Measurements from ENCODE around the gene ALG10B. TPM values are rescaled to one million over a fixed set of nuclear protein-coding genes. Genes with fewer than 3 reads are reported as not detected.
A peak's percentile ranks its signal among the peaks of the same experiment; 100 is the strongest.

Gene ALG10B
- total RNA-seq: 10 to 100 TPM; 13.8 to 16.8 TPM

DNA sequence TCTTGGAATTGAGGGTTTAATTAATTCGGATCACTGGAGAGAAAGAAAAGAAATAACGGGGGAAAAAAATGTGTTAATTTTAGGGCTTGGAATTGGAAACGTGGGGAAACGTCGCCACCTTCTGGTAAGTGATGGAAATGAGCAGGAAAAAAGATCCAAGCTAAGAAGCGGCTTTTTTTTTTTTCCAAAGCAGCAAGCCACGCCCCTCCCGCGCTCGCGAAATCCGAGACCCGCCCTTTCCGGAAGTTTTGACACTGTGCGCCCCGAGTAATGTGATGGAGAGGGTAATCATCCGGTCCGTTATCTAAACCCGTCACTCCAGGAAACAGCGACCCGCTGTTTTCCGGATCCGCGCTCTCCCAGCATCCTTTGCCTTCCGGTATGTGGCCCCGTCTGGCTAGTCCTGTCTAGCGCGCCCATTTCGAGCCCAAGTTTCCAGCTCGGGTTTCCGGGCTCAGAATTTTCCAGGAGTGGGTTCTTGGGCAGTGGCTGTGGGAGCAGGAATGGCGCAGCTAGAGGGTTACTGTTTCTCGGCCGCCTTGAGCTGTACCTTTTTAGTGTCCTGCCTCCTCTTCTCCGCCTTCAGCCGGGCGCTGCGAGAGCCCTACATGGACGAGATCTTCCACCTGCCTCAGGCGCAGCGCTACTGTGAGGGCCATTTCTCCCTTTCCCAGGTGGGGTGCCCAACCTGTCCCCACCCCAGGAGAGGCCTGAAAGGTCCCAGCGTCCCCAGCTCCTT is at the start of gene ALG10B:
ALG10B (plus strand) TSS at position 384 of the 739 bp plus-strand sequence; CDS start at position 504, 120 bp downstream.
- H3K27me3 Mint-ChIP-seq: no peaks in the 10 kb centered on the region
- H3K4me1 Mint-ChIP-seq (ENCODE audit: low read depth): peaks cover 16% of the 10 kb centered on the region
- POLR2A ChIA-PET: interaction anchor here (0.9 kb wide), 1 partner anchor 10 kb away, joined by 3 read pairs; no protein-coding TSS in a partner anchor
- no peaks in the 10 kb centered on the region for H3K9me3 Mint-ChIP-seq
- CTCF ChIA-PET: interaction anchor here (1.0 to 2.2 kb wide), 4 partner anchors 9 to 179 kb away, joined by 4 to 10 read pairs (median 5); no protein-coding TSS in a partner anchor
- peak within 1 kb of the TSS; percentile 96 for H3K27ac Mint-ChIP-seq
- TF ChIP-seq, protein P1, sequence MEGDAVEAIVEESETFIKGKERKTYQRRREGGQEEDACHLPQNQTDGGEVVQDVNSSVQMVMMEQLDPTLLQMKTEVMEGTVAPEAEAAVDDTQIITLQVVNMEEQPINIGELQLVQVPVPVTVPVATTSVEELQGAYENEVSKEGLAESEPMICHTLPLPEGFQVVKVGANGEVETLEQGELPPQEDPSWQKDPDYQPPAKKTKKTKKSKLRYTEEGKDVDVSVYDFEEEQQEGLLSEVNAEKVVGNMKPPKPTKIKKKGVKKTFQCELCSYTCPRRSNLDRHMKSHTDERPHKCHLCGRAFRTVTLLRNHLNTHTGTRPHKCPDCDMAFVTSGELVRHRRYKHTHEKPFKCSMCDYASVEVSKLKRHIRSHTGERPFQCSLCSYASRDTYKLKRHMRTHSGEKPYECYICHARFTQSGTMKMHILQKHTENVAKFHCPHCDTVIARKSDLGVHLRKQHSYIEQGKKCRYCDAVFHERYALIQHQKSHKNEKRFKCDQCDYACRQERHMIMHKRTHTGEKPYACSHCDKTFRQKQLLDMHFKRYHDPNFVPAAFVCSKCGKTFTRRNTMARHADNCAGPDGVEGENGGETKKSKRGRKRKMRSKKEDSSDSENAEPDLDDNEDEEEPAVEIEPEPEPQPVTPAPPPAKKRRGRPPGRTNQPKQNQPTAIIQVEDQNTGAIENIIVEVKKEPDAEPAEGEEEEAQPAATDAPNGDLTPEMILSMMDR (IDR thresholded peaks at IDR 0.05): peak; percentile 60
- DNase-seq (peak; percentile 93), ATAC-seq (peak; percentile 99)
- peaks cover 10% of the 10 kb centered on the region for H3K36me3 Mint-ChIP-seq (ENCODE audit: low read depth)
- intact Hi-C loops (cut with micrococcal nuclease): loop anchor here (10.0 kb wide), 1 partner anchor 182 kb away; no protein-coding TSS in a partner anchor
- peak within 1 kb of the TSS; percentile 95 for H3K4me3 Mint-ChIP-seq

- Mint-ChIP-seq H3K4me3 (no peak overlapping the region), H3K9me3 (no peaks in the 10 kb centered on the region), H3K27ac (no peak overlapping the region), H3K27me3 (no peaks in the 10 kb centered on the region), H3K36me3 (ENCODE audit: low read depth) (no peaks in the 10 kb centered on the region), H3K4me1 (ENCODE audit: low read depth) (no peaks in the 10 kb centered on the region)
- ChIA-PET POLR2A (no interaction called here), CTCF (no interaction called here)
- intact Hi-C loops (cut with micrococcal nuclease): no loop called here
- ATAC-seq (no peak), DNase-seq (no peak)
- TF ChIP-seq, protein P1 (IDR thresholded peaks at IDR 0.05): no peak
These were observed 48.0 kb upstream of the ALG10B start for GRCh38 chr12:38268612-38269011.

- no peaks in the 10 kb centered on the region for H3K4me1 Mint-ChIP-seq (ENCODE audit: low read depth)
- ChIA-PET POLR2A (no interaction called here), CTCF (no interaction called here)
- no peaks in the 10 kb centered on the region for H3K36me3 Mint-ChIP-seq (ENCODE audit: low read depth)
- H3K9me3 Mint-ChIP-seq: no peaks in the 10 kb centered on the region
- DNase-seq: no peak
- H3K27ac Mint-ChIP-seq: no peak overlapping the region
- no peak for ATAC-seq
- H3K27me3 Mint-ChIP-seq: no peaks in the 10 kb centered on the region
- no peak overlapping the region for H3K4me3 Mint-ChIP-seq
- TF ChIP-seq, protein P1 (IDR thresholded peaks at IDR 0.05): no peak
- intact Hi-C loops (cut with micrococcal nuclease): no loop called here
These were observed 46.7 kb upstream of the ALG10B start for GRCh38 chr12:38269897-38270296.

DNA sequence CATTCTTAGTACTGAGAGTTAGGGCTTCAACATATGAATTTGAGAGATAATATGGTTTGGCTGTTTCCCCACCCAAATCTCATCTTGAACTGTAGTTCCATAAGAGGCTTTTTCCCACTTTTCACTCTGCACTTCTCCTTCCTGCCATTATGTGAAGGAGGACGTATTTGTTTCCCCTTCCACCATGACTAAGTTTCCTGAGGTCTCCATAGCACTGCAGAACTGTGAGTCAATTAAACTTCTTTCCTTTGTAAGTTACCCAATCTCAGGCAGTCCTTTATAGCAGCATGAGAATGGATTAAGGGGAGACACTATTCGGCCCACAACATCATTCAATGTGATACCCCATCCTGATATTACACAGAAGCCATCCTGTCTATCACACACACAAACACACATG is 36.8 kb upstream of the ALG10B start:
- TF ChIP-seq, protein P1 (IDR thresholded peaks at IDR 0.05): no peak
- ATAC-seq (no peak), DNase-seq (no peak)
- H3K4me3 Mint-ChIP-seq: no peak overlapping the region
- no peak overlapping the region for H3K27ac Mint-ChIP-seq
- H3K4me1 Mint-ChIP-seq (ENCODE audit: low read depth): no peaks in the 10 kb centered on the region
- intact Hi-C loops (cut with micrococcal nuclease): no loop called here
- H3K9me3 Mint-ChIP-seq: peaks cover 2% of the 10 kb centered on the region
- H3K27me3 Mint-ChIP-seq: peaks cover 2% of the 10 kb centered on the region
- CTCF ChIA-PET: no interaction called here
- no peaks in the 10 kb centered on the region for H3K36me3 Mint-ChIP-seq (ENCODE audit: low read depth)
- POLR2A ChIA-PET: no interaction called here

- ATAC-seq: no peak
- Mint-ChIP-seq H3K9me3 (peaks cover 2% of the 10 kb centered on the region), H3K4me1 (ENCODE audit: low read depth) (no peaks in the 10 kb centered on the region), H3K4me3 (no peak overlapping the region), H3K27me3 (peaks cover 2% of the 10 kb centered on the region), H3K27ac (no peak overlapping the region), H3K36me3 (ENCODE audit: low read depth) (no peaks in the 10 kb centered on the region)
- intact Hi-C loops (cut with micrococcal nuclease): no loop called here
- TF ChIP-seq, protein P1 (IDR thresholded peaks at IDR 0.05): no peak
- ChIA-PET POLR2A (no interaction called here), CTCF (no interaction called here)
- no peak for DNase-seq
These were observed 33.7 kb upstream of the ALG10B start for GRCh38 chr12:38282886-38283285.

Data from activated CD8-positive, alpha-beta T cell treated with anti-CD3 and anti-CD28 coated beads for 36 hours (primary cell).